Hepatocyte (in vitro differentiated cells): ENCODE data around the gene SLC25A22. TPM values are rescaled to one million over a fixed set of nuclear protein-coding genes. Genes with fewer than 3 reads are reported as not detected.
A peak's percentile ranks its signal among the peaks of the same experiment; 100 is the strongest.

Source experiments
- DNase-seq: peaks from one replicate; pipeline ENCODE4 v3.0.0-alpha.2; 2016; ENCODE audit warnings: low spot score
- H2AFZ ChIP-seq: fragments of 200-600 bp; sonication (generic); 2 replicates; pipeline ENCODE4 v1.6.0; 2016; ENCODE audit warnings: antibody characterized with exemption, mild to moderate bottlenecking
- H3K27ac ChIP-seq: fragments of 200-600 bp; sonication (generic); 2 replicates; pipeline ENCODE4 v1.5.1; 2016; ENCODE audit warnings: mild to moderate bottlenecking
- H3K27me3 ChIP-seq: fragments of 200-600 bp; sonication (generic); 2 replicates; pipeline ENCODE4 v1.6.1; 2016
- H3K36me3 ChIP-seq: fragments of 200-600 bp; sonication (generic); replicated peaks from 2 replicates; pipeline ENCODE4 v1.5.1; 2016; ENCODE audit warnings: low read depth; ENCODE audit not compliant: insufficient read depth
- H3K4me1 ChIP-seq: fragments of 200-600 bp; sonication (generic); 2 replicates; pipeline ENCODE4 v1.5.1; 2016; ENCODE audit warnings: mild to moderate bottlenecking, moderate library complexity; ENCODE audit not compliant: insufficient read depth
- H3K4me2 ChIP-seq: fragments of 200-600 bp; sonication (generic); 2 replicates; pipeline ENCODE4 v1.6.0; 2016
- H3K4me3 ChIP-seq: fragments of 200-600 bp; sonication (generic); 2 replicates; pipeline ENCODE4 v1.5.1; 2016; ENCODE audit warnings: mild to moderate bottlenecking
- H3K79me2 ChIP-seq: fragments of 200-600 bp; sonication (generic); 2 replicates; pipeline ENCODE4 v1.6.0; 2017; ENCODE audit warnings: mild to moderate bottlenecking
- H3K9me2 ChIP-seq: fragments of 200-600 bp; sonication (generic); replicated peaks from 2 replicates; pipeline ENCODE4 v1.6.0; 2017; ENCODE audit warnings: mild to moderate bottlenecking; ENCODE audit not compliant: insufficient read depth
- H3K9me3 ChIP-seq: fragments of 200-600 bp; sonication (generic); 2 replicates; pipeline ENCODE4 v1.5.1; 2016; ENCODE audit warnings: low read depth, mild to moderate bottlenecking
- H4K20me1 ChIP-seq: fragments of 200-600 bp; sonication (generic); 2 replicates; pipeline ENCODE4 v1.6.0; 2016; ENCODE audit warnings: mild to moderate bottlenecking; ENCODE audit not compliant: insufficient read depth, poor library complexity, severe bottlenecking
- EZH2 ChIP-seq: fragments of 200-600 bp; sonication (generic); IDR thresholded peaks from 2 replicates; pipeline ENCODE4 v1.6.1; 2016; ENCODE audit warnings: antibody characterized with exemption, mild to moderate bottlenecking, borderline replicate concordance
- EZH2phosphoT487 ChIP-seq: fragments of 200-600 bp; sonication (generic); IDR thresholded peaks from one replicate; pipeline ENCODE4 v1.6.1; 2018; ENCODE audit warnings: antibody characterized with exemption, mild to moderate bottlenecking, low read depth, moderate library complexity; ENCODE audit not compliant: unreplicated experiment, severe bottlenecking
- WGBS: methylation state at CpG from one replicate; pipeline ENCODE4 v1.1.6; 2016; ENCODE audit warnings: low lambda C conversion rate; ENCODE audit errors: missing lambda C conversion rate; 5-methylcytosine and 5-hydroxymethylcytosine counted together
- polyA plus RNA-seq: library from polyadenylated mRNA; unstranded; fragments of >200 nt; fragmentation: Nextera tagmentation; extraction: Ambion mirVana; gene quantifications from 2 replicates; pipeline ENCODE4 v1.2.1, GENCODE V29; 2016
- total RNA-seq: library from RNA; depleted of rRNA; stranded (reverse); fragments of >200 nt; gene quantifications from 2 replicates; pipeline ENCODE4 v1.2.3, GENCODE V29; 2014
- TF ChIP-seq, protein P1 (sequence below): fragments of 200-600 bp; sonication (generic); IDR thresholded peaks from 2 replicates; pipeline ENCODE4 v1.5.1; 2016; ENCODE audit warnings: antibody characterized with exemption, mild to moderate bottlenecking; ENCODE audit not compliant: poor library complexity

Gene SLC25A22
- total and polyA plus RNA-seq, 2 experiments from 2014 or later, result 16.2 to 19.7 TPM

DNA sequence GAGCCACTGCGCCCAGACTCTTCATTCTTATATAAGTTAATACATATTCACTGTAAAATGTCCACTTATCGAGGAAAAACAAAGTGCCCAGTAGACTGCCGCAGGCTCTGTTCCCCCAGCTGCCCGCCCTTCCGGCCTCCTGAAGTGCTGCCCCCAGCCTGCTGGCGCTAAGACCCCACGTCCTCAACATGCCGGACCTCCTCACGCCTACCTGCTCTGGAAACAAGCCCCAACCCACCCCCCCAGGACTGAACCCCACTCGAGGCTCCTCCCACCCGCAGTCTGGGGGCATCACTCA lies 21.9 kb downstream of the SLC25A22 start:
- H3K27me3 ChIP-seq, result no peaks in the 10 kb centered on the region
- no peaks in the 10 kb centered on the region for H3K9me2 ChIP-seq
- no peak overlapping the region for H2AFZ ChIP-seq
- H3K79me2 ChIP-seq, result peaks cover 64% of the 10 kb centered on the region
- peak overlapping the region; percentile 100 for H3K4me3 ChIP-seq
- peaks cover 21% of the 10 kb centered on the region for H3K4me1 ChIP-seq
- WGBS, result 62% methylated on average over 9 of the region's 11 CpGs
- no peaks in the 10 kb centered on the region for H3K9me3 ChIP-seq
- TF ChIP-seq EZH2phosphoT487, result no peak
- TF ChIP-seq EZH2, result no peak
- TF ChIP-seq, protein P1, sequence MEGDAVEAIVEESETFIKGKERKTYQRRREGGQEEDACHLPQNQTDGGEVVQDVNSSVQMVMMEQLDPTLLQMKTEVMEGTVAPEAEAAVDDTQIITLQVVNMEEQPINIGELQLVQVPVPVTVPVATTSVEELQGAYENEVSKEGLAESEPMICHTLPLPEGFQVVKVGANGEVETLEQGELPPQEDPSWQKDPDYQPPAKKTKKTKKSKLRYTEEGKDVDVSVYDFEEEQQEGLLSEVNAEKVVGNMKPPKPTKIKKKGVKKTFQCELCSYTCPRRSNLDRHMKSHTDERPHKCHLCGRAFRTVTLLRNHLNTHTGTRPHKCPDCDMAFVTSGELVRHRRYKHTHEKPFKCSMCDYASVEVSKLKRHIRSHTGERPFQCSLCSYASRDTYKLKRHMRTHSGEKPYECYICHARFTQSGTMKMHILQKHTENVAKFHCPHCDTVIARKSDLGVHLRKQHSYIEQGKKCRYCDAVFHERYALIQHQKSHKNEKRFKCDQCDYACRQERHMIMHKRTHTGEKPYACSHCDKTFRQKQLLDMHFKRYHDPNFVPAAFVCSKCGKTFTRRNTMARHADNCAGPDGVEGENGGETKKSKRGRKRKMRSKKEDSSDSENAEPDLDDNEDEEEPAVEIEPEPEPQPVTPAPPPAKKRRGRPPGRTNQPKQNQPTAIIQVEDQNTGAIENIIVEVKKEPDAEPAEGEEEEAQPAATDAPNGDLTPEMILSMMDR, result no peak
- peak overlapping the region; percentile 100 for H3K4me2 ChIP-seq
- H4K20me1 ChIP-seq, result peaks cover 44% of the 10 kb centered on the region
- no peak for DNase-seq
- no peak overlapping the region for H3K27ac ChIP-seq
- H3K36me3 ChIP-seq, result no peaks in the 10 kb centered on the region

DNA sequence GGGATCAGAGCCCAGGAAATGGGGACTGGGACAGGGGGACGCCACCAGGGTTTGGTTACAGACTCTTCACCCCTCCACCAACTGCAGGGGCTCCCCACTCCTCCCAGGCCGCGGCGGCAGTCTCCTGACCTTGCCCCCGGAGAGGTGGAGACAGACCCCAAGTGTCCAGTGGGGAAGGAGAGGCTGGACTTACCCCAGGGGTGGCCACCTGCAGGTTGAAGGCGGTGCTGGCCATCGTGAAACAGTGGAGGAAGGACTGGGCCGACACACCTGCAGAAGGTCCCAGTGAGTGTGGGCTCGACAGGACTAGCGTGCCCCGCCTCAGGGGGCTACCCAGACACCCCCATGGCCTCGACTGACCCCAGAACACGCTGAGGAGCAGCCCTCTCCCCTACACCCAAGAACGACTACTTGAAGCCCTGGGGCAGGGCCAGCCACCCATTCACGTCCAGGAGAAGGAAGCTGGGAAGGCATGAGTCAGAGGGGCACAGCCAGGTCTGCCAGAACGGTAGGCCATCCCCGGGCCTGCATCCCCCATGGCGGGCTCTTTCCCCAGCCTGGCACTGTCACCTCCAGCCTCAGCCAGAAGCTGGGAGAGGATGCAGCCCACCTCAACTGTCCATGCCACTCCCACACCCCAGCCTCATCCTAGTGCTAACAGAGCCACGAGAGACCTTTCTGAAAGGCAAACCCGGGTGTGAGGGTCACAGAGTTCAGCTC lies 23.0 kb downstream of the SLC25A22 start:
- Histone ChIP-seq H3K36me3 (no peaks in the 10 kb centered on the region), H3K27me3 (no peaks in the 10 kb centered on the region), H3K27ac (no peak overlapping the region), H2AFZ (no peak overlapping the region), H4K20me1 (peaks cover 43% of the 10 kb centered on the region), H3K4me1 (peaks cover 21% of the 10 kb centered on the region), H3K79me2 (peaks cover 64% of the 10 kb centered on the region), H3K4me2 (peak overlapping the region; percentile 100), H3K9me2 (no peaks in the 10 kb centered on the region), H3K9me3 (no peaks in the 10 kb centered on the region), H3K4me3 (no peak overlapping the region)
- 86% methylated on average over 20 of the region's 20 CpGs for WGBS
- DNase-seq, result peak; percentile 20
- TF ChIP-seq EZH2 (no peak), EZH2phosphoT487 (no peak)
- TF ChIP-seq, protein P1, result no peak

DNA sequence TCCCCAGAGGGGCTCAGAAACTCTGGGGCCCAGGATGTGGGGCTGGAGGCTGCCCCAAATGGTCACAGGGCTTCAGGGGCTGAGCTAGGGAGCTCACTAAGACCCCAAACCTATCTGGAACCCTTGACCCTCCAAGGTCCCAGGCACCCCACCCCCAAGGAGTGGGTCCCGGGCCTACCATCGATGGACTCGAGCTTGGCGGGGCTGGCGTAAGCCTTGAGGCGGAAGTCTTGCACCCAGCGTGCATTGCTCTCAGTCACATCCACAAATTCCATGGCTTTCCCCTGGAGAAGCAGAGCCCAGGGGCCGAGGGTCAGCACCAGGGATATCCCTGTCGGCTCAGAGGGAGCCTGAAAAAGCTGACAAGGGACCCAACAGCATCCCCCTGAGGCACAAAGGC lies 24.3 kb downstream of the SLC25A22 start:
- no peak overlapping the region for H3K4me2 ChIP-seq
- no peak overlapping the region for H3K27ac ChIP-seq
- DNase-seq, result no peak
- 98% methylated on average over 9 of the region's 9 CpGs for WGBS
- peaks cover 41% of the 10 kb centered on the region for H4K20me1 ChIP-seq
- H3K9me3 ChIP-seq, result no peaks in the 10 kb centered on the region
- no peaks in the 10 kb centered on the region for H3K36me3 ChIP-seq
- no peak for TF ChIP-seq EZH2phosphoT487
- TF ChIP-seq EZH2, result no peak
- TF ChIP-seq, protein P1, result no peak
- peaks cover 21% of the 10 kb centered on the region for H3K4me1 ChIP-seq
- no peaks in the 10 kb centered on the region for H3K27me3 ChIP-seq
- peaks cover 58% of the 10 kb centered on the region for H3K79me2 ChIP-seq
- no peak overlapping the region for H2AFZ ChIP-seq
- H3K9me2 ChIP-seq, result no peaks in the 10 kb centered on the region
- no peak overlapping the region for H3K4me3 ChIP-seq

DNA sequence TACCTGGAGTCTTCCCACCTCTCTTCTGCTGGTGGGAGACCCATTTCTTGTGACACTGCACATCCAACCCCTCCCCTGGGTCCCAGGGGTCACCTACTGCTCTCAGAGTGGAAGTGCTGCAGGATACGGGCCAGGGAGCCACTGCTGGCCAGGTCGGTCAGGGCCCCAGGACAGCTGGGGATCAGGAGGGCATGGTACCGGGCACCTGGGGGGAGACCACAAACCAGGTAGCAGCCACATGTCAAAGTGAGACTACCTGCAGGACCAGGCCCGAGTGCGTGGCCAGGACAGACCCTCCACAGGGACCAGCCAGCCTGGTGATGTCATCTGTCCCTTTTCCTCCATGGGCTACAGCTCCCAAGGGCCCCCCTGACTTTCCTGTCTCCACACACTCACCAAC lies 24.7 kb downstream of the SLC25A22 start:
- no peaks in the 10 kb centered on the region for H3K9me2 ChIP-seq
- H4K20me1 ChIP-seq, result peaks cover 41% of the 10 kb centered on the region
- 98% methylated on average over 5 of the region's 5 CpGs for WGBS
- no peaks in the 10 kb centered on the region for H3K27me3 ChIP-seq
- H3K36me3 ChIP-seq, result no peaks in the 10 kb centered on the region
- no peak overlapping the region for H3K27ac ChIP-seq
- peaks cover 56% of the 10 kb centered on the region for H3K79me2 ChIP-seq
- H3K4me1 ChIP-seq, result peaks cover 19% of the 10 kb centered on the region
- H3K4me2 ChIP-seq, result no peak overlapping the region
- no peak for TF ChIP-seq EZH2
- TF ChIP-seq, protein P1, result no peak
- TF ChIP-seq EZH2phosphoT487, result no peak
- no peaks in the 10 kb centered on the region for H3K9me3 ChIP-seq
- no peak overlapping the region for H2AFZ ChIP-seq
- peak; percentile 2 for DNase-seq
- H3K4me3 ChIP-seq, result no peak overlapping the region
